ENCODE data around the gene CPSF3. TPM values are rescaled to one million over a fixed set of nuclear protein-coding genes. Genes with fewer than 3 reads are reported as not detected.

Gene CPSF3
- total and polyA plus RNA-seq, 2 of the 8 experiments (the other 6 are each of a cell fraction or from before 2014, with no cell fraction given) = 44.5 to 93.3 TPM

DNA sequence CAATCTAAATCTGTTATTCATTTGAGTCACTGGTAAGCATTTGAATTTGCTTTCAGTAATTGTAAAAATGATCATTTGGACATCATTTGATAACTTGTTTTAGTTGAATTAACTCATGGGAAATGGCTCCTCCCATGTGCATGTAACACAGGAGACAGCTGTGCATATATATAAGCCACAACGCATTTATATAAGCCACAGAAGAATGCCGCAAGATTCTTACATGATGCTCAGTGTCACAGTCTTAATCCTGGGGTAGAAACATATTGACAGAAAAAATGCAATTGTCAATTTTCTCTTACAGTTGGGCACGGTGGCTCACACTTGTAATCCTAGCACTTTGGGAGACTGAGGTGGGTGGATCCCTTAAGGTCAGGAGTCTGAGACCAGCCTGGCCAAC, 37.6 kb downstream of the CPSF3 start:
- ChIA-PET CTCF (ENCODE audit: partially characterized antibody) (interaction anchor here (0.7 kb wide), 2 partner anchors 736 to 1156 kb away, joined by 3 to 4 read pairs; no protein-coding TSS in a partner anchor), POLR2A (ENCODE audit: partially characterized antibody) (interaction anchor here (1.5 kb wide), 1 partner anchor 169 kb away, joined by 3 read pairs; no protein-coding TSS in a partner anchor)
- H4K91ac ChIP-seq (replicated peaks; ENCODE audit: insufficient read length, low read length) = no peak overlapping the region
- no peak for TF ChIP-seq NRF1 (IDR thresholded peaks at IDR 0.05; ENCODE audit: low read depth, low read length)
- no peak for TF ChIP-seq KDM4A (IDR thresholded peaks at IDR 0.05; ENCODE audit: low read depth, low read length, severe bottlenecking)
- TF ChIP-seq, protein P1, sequence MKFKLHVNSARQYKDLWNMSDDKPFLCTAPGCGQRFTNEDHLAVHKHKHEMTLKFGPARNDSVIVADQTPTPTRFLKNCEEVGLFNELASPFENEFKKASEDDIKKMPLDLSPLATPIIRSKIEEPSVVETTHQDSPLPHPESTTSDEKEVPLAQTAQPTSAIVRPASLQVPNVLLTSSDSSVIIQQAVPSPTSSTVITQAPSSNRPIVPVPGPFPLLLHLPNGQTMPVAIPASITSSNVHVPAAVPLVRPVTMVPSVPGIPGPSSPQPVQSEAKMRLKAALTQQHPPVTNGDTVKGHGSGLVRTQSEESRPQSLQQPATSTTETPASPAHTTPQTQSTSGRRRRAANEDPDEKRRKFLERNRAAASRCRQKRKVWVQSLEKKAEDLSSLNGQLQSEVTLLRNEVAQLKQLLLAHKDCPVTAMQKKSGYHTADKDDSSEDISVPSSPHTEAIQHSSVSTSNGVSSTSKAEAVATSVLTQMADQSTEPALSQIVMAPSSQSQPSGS (IDR thresholded peaks at IDR 0.05; ENCODE audit: low read length) = no peak
- TF ChIP-seq, protein P2, sequence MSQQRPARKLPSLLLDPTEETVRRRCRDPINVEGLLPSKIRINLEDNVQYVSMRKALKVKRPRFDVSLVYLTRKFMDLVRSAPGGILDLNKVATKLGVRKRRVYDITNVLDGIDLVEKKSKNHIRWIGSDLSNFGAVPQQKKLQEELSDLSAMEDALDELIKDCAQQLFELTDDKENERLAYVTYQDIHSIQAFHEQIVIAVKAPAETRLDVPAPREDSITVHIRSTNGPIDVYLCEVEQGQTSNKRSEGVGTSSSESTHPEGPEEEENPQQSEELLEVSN (IDR thresholded peaks at IDR 0.05) = no peak
- TF ChIP-seq RFX5 (IDR thresholded peaks at IDR 0.05; ENCODE audit: borderline replicate concordance, low read depth, low read length) = no peak
- no peak for TF ChIP-seq CBX5 (IDR thresholded peaks at IDR 0.05; ENCODE audit: low read depth, low read length)
- H3K14ac ChIP-seq (ENCODE audit: insufficient read length) = no peak overlapping the region
- H3K56ac ChIP-seq (replicated peaks; ENCODE audit: insufficient read length, low read depth, low read length) = no peak overlapping the region
- DNase-seq (ENCODE audit: low read depth in 1 of 2, low spot score in 2 of 2) (no peak), FAIRE-seq (no peak)
- no peak overlapping the region for H4K8ac ChIP-seq (ENCODE audit: extremely low read depth, insufficient read depth, low read length)
- H3K23ac ChIP-seq (ENCODE audit: insufficient read length) = no peak overlapping the region
- no peak overlapping the region for H3K4me2 ChIP-seq (ENCODE audit: insufficient read depth in 1 of 2, low read depth in 2 of 2, low read length in 2 of 2)
- H3K27ac ChIP-seq (ENCODE audit: low read depth, low read length) = no peak overlapping the region
- 93% methylated on average over 3 of the region's 3 CpGs; no CpG with 5 or more reads in 1 of the 2 experiments for WGBS, 2 experiments (ENCODE audit: extremely low coverage in 1 of 2, insufficient coverage in 1 of 2, insufficient read length in 1 of 2, insufficient replicate concordance in 2 of 2, low coverage in 1 of 2, low lambda C conversion rate in 2 of 2, missing lambda C conversion rate in 1 of 2)
- no peaks in the 10 kb centered on the region for H3K27me3 ChIP-seq (replicated peaks in 1 of 4; ENCODE audit: control insufficient read depth in 3 of 4, extremely low read depth in 1 of 4, insufficient read depth in 3 of 4, low read length in 3 of 4)
- H4K5ac ChIP-seq (ENCODE audit: insufficient read length, low read depth, low read length) = no peak overlapping the region
- peaks cover 4 to 54% (median 23%) of the 10 kb centered on the region in 4 experiments for H3K36me3 ChIP-seq (ENCODE audit: control insufficient read depth in 2 of 4, insufficient read depth in 4 of 4, low read length in 3 of 4)
- no peaks in the 10 kb centered on the region for H3K79me2 ChIP-seq (ENCODE audit: control insufficient read depth in 1 of 2, insufficient read depth in 2 of 2, low read length in 2 of 2)
- no peaks in the 10 kb centered on the region for H3K79me1 ChIP-seq (ENCODE audit: low read depth, low read length)
- H3K23me2 ChIP-seq (ENCODE audit: low read depth, low read length) = no peaks in the 10 kb centered on the region
- no peak overlapping the region for H2BK120ac ChIP-seq (replicated peaks; ENCODE audit: low read depth, low read length)
- H2BK15ac ChIP-seq (ENCODE audit: low read length) = no peak overlapping the region
- no peak overlapping the region for H3K4ac ChIP-seq (replicated peaks; ENCODE audit: insufficient read length, low read depth, low read length)
- no peak overlapping the region for H3K4me3 ChIP-seq (ENCODE audit: extremely low read depth in 1 of 4, insufficient read depth in 2 of 4, low read depth in 3 of 4, low read length in 4 of 4)
- no peak overlapping the region for H2BK20ac ChIP-seq (ENCODE audit: low read length)
- H2AFZ ChIP-seq (ENCODE audit: low read length) = no peak overlapping the region
- H2BK5ac ChIP-seq (ENCODE audit: low read depth, low read length) = no peak overlapping the region
- no peaks in the 10 kb centered on the region for H3K9me3 ChIP-seq (ENCODE audit: insufficient read depth in 2 of 2, low read depth in 1 of 2, low read length in 1 of 2)
- H4K20me1 ChIP-seq (replicated peaks in 1 of 2; ENCODE audit: control insufficient read depth in 1 of 2, insufficient read depth in 2 of 2, low read length in 2 of 2) = peaks cover 0 to 3% of the 10 kb centered on the region in 2 experiments
- no peak overlapping the region for H3K18ac ChIP-seq (ENCODE audit: extremely low read depth, low read length)
- no peak overlapping the region for H3K9ac ChIP-seq (replicated peaks in 1 of 4; ENCODE audit: extremely low read depth in 1 of 4, low read depth in 3 of 4, low read length in 3 of 4)
- H2AK5ac ChIP-seq (ENCODE audit: low read depth, low read length) = no peak overlapping the region
- H2BK12ac ChIP-seq (ENCODE audit: low read depth, low read length) = no peak overlapping the region
- no peaks in the 10 kb centered on the region for H3K4me1 ChIP-seq (replicated peaks in 1 of 4; ENCODE audit: control insufficient read depth in 3 of 4, insufficient read depth in 4 of 4, low read length in 3 of 4)
